Measurements from ENCODE around the gene NAA60.
"Not testable (repeated sequence)": the region's sequence is repeated elsewhere in the genome, so short reads cannot be mapped to it uniquely, and the experiment has no call there.

Gene NAA60

DNA sequence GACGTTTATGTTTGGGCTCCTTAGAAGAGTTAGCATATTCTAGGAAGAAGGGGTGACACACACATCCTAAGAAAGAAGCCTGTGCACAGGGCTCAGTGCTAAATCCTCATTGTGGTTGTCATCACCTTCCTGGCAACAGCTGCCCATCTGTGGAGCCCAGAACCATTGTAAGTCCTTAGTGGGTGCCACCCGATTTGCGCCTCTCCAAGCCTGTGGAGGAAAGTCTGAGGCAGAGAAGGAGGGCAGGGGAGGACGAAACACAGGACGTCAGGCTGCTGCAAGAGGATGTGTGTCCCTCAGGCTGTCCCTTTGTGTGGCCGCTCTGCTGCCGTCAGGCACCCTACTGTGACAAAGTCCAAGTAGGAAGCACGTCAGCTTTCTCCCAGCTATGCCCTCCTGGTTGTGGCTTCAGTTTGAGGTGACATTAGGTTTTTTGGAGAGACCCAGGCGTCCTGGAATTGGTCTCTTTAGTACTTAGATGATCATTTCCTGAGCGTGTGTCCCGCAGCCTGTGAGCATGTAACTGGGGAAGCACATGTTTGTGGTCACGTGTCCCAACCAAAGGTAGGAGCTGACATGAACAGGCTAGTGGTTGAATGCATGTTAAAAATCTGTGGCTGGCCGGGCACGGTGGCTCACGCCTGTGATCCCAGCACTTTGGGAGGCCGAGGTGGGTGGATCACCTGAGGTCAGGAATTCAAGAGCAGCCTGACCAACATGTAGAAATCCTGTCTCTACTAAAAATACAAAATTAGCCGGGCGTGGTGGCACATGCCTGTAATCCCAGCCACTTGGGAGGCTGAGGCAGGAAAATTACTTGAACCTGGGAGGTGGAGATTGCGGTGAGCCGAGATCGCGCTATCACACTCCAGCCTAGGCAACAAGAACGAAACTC is 68.1 kb downstream of the NAA60 start:
- no peak for DNase-seq (ENCODE audit: low spot score)

DNA sequence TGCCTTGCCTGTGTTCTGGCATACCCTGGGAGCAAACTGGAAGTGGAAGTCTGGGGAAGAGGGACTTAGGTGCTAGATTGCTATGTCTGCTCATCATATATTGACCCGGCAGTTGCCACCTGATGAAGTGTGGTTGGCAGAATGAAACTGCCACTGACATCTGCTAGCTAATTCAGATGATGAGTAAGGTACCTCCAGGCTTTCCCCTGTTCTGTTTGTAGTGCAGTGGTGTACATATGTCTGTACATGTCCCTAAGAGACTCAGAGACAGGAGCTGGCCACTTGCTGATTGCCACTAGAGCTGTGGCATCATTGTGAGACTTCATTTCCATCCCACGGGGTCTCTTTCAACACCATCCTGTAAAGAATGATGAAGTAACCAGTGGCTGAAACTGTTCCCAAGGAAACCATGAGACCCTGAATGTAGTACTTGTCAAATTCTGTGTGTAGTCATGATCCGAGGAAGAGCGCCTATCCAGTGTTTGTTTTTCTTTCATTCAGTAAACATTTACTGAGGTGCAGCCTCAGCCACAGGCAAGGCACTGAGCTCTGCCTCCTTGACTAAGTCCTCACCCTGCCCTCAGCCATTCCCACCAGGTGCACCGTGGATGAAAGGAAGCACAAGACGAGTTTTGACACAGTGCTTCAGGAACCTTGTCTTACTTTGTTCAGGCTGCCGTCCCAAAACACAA is 70.6 kb downstream of the NAA60 start:
- DNase-seq (ENCODE audit: low spot score), result no peak

DNA sequence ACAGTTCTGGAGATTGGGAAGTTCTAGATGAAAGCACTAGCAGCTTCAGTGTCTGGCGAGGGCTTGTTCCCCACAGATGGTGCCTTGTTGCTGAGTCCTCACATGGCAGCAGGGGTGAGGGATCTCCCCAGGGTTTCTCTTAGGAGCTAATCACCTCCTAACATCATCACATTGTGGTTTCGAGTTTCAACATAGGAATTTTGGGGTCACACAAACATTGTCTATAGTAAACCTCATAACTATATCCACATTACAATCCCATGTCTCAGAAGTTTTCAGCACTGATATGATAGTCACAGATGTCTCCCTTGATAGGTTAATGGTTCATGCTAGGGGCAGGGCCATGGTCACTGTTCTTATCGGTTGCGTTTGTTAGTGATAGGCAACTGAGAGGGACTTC is 71.1 kb downstream of the NAA60 start:
- no peak for DNase-seq (ENCODE audit: low spot score)

DNA sequence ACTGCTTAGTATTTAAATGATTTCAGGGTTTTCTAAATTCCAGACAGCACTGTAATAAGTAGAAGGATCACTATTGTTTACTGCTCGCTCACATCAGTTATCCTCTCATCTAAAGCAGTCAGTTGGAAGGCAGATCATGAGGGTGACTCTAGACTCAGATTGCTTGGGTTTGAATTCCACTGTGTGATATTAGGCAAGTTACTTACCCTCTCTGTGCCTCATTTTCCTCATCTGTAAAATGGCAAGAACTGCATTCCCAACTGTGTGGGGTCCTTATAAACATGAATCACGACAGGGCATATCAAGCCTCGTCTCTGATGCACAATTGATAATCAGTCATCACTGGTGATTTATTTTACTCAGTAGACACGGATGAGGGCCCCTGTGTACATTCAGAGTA is 72.4 kb downstream of the NAA60 start:
- no peak for DNase-seq (ENCODE audit: low spot score)

DNA sequence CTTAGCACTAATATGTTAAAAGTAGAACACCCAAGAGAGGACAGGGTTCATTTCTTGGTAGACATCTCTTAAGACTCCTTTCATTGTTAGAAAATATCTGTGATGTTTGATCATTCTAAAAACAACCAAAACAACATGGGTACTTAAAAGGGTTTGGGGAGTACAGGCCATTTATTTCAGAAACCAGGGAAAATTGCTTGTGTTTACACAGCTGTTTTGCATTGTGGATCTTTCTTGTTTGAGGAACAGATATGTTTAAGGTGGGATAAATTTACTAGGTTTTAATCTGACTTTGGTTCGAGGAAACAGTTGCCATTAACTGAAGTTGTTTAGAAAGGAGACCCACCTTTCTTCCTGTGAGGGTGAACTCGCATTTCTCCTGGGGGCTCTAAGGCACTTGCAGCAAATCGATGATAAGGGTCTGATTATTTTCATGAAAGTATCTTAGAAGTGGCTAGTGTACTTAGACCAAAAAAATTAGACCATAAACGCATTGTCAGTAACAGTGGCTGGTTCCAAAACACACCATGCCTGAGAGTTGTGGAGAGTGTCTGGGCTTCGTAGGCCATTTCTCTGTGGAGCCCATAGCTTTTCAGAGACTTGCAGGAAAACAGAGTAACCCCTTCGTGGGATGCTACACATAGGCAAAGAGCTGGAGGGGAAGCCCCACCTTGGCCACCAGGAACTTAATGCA is 75.0 kb downstream of the NAA60 start:
- DNase-seq (ENCODE audit: low spot score), result no peak

DNA sequence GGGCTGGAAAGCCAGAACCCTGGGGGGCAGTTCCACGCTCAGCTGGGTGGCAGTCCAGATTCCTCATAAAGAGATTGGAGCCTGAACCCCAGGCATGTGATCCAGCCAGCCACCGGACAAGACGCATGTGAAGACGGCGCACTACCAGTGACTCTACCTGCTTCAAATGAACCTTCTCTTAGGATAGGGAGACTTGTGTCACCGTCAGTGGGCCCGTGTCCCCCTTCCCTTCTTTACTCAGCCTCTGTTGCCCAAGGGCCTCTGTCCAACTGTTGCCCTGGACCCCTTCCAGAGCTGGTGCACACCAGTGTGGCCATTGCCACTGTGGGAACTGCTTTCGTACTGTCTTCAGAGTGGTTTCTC is 75.5 kb downstream of the NAA60 start:
- DNase-seq (ENCODE audit: low spot score), result no peak

DNA sequence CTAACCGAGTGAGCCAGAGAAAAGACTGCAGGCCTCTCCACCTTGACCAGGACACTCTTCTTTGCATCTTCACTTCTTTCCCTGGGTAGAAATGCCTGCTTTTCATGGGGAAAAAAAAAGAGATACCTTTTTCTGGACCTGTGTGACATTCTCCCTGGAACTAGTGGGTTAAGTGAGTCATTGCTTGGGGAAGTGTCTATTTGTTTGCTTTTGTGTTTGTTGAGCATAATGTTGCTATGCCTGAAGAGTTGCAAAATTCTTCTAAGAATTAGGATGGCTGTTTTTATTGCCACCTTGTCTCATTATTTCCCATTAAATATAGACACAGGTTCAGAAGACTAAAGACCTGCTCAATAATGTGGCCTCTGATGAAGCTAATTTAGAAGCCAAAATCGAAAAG is 76.1 kb downstream of the NAA60 start:
- no peak for DNase-seq (ENCODE audit: low spot score)

DNA sequence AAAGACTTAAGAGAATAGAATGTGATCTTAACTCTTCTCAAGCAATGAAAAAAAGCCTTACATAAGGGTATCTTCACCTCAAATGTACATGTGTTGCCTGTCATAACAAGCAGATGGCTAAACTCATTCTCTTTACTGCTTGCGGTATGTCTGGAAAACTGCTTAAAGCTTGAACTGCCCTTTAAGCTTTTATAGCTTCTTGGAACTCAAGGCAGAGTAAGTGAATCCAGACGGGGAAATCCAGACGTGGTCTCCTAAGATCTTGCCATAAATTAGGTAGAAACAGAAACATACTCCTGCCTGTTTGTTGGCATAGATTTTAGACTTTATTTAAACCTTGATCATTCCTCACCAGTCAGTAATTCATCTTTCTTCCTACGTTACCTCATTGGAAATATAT is 76.9 kb downstream of the NAA60 start:
- no peak for DNase-seq (ENCODE audit: low spot score)

DNA sequence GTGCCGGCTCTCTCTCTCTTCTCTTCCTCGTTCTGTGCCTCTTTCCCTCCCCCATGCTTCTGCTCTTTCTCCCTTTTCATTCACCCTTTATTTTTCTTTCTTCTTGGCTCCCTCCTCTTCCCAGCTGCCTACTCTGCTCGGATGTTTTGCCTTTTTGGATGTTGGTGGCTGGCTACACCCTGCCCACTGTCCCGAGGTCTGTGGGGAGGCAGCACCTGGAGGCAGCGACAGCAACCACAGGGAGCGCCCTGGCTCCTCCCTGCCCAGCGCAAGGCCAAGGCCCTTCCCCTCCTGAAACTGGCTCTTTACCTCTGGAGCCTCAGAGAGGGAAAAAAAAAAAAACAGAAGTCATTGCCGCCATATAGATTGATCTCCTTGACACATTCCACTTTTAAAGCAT is 77.4 kb downstream of the NAA60 start:
- DNase-seq (ENCODE audit: low spot score), result no peak

DNA sequence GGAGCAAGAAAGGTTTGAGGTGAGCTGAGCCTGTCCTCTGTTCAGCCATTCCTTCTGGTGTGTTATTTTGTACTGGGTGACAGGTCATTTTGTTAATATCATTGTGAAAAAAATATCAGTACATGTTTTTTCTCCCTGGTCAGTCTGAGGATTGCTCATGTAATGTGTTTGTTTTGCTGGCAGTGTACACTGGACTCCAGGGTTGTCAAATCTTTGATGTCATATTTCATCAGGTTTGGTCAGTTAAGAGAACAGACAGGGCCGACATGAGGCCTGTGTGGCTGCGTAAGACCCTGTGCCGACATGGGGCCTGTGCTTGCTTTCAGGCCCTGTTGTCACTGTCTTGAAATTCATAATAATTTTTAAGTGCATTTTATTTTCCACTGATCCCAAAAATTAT is 79.8 kb downstream of the NAA60 start:
- DNase-seq (ENCODE audit: low spot score), result no peak

DNA sequence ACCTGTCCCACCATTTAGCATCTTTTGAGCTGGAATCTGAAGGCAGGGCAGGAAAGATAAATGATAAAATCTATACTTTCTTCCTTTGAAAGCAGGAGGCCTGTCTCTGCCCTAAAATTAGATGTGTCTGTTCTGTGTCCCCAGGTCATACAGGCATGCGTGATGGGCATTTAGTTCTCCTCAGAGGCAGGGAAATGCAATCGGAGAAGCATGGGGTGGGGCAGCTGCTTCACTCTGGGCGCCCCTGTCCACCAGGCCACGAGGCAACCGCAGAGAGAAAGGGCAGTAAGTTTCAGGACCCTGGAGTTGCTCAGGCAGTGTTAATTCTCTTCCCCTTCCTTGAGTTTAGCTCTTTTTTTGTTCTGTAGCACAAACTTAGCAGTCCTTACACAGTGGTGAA is 82.5 kb downstream of the NAA60 start:
- DNase-seq (ENCODE audit: low spot score), result no peak

DNA sequence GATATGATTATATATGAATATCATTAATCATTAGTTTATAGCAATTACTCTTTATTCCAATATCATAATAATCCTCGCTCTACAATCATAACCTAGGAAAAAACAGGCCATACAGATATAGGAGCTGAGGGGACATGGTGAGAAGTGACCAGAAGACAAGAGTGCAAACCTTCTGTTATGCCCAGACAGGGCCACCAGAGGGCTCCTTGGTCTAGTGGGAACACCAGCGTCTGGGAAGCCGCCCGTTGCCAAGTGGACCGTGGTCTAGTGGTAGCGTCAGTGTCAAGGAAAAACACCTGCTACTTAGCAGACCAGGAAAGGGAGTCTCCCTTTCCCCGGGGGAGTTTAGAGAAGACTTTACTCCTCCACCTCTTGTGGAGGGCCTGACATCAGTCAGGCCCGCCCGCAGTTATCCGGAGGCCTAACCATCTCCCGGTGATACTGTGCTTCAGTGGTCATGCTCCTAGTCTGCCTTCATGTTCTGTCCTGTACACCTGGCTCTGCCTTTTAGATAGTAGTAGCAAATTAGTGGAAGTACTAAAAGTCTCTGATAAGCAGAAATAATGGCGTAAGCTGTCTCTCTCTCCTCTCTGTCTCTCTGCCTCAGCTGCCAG is 83.8 kb downstream of the NAA60 start:
- DNase-seq (ENCODE audit: low spot score), result not testable (repeated sequence)

DNA sequence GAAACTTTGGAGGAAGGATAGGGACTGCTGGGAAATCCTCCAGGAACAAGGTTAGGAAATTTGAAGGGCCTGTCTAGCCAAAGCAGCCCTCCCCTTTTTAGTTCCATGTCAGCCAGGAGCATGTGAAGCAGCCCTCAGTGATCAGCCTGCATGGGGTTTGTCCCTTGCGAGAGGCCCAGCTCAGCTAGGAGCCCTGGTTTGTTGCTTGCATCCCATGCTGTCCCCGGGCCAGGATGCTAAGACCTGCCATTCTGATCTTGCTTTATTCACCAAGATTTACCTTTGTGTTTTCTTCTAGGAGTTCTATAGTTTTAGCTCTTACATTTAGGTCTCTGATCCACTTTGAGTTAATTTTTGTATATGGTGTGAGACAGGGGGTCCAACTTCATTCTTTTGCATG is 84.9 kb downstream of the NAA60 start:
- no peak for DNase-seq (ENCODE audit: low spot score)

DNA sequence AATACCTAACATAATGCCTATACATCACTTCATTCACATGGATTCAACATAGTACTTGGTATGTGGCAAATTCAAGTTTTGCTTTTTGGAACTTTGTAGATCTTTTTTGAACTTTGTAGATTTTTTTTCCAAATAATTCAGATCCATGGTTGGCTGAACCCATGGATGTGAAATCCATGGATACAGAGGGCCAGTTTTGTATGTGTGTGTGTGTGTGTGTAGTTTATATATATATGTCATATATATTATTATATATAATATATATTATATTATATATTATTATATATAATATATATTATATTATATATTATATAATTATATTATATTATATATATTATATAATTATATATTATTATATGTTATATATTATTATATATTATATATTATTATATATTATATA is 85.7 kb downstream of the NAA60 start:
- DNase-seq (ENCODE audit: low spot score), result no peak

DNA sequence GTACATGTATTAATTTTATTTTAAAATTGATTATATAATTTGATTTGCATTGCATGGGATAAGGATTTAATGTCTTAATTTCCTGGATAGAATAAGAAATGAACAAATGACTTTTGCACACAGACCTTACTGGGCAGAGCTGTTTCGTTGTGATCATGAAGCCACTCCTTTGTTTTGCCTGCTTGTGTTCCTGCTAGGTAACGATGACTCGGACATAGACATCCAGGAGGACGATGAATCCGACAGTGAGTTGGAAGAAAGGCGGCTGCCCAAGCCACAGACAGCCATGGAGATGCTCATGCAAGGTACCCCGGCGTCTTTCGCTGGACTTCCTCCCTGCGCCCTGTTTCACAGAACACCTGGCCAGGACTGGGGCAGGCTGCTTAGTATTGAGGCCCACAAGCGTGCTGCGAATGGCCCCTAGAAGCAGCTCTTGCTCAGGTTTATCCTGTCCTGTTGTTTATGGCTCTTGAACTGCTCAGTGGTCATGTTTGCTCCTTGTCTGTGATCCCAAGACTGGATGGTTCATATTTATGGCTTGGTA is 87.0 kb downstream of the NAA60 start:
- DNase-seq (ENCODE audit: low spot score), result no peak

DNA sequence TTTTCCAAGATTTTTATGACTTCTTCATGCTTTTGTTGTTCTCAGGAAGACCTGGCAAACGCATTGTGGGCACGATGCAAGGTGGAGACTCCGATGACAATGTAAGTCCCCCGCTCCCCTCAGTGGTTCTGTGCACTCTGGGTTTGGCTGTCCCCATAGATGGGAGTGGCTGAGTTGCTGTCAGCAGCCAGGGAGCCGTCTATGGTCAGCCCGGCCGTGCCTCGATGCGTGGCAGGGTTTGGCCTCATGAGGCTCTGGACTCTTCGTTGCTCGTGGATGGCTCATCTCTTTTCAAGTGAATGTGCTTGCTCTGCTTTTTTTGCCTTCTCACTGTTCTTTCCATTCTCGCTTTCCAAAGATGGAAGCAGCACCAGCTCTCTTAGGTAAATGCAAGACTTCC is 89.3 kb downstream of the NAA60 start:
- no peak for DNase-seq (ENCODE audit: low spot score)

DNA sequence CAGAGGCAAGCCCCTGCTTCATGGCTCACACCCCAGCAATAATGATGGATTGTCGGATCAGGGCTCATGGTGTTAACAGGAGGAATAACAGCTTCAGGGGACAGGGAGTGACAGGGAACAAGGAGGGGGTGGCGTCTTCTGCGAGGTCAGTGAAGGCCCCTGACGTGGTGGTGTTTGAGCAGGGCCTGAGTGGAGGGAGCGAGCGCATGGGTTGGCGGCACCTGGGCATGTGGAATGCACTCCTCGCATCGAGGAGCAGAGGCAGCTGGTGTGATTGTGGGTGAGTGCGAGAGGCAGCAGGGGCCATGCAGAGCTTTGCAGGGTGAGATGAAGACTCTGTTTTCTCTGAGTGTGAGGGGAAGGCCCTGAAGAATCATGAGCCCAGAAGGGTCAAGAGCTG is 90.6 kb downstream of the NAA60 start:
- DNase-seq (ENCODE audit: low spot score), result no peak

DNA sequence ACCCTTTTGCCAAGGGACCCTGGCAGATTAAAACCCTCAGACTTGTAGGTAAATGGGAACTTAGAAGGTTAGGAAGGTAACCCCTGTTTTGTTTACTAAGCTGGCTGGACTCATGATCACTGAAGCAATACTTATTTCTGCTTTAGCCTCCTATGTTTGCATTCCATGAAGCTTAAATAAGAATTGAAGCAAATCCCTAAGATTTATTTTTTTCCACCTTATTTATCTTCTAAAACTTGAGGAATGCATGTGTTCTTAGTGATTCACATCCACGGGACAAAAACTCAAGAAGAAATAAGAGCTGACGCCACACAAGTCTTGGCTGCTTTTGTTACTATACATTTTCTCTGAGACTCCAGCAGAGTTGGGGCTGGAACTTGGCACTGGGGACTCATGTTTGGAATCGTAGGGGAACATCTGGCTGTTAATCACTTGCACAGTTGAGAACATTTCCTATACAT is 92.8 kb downstream of the NAA60 start:
- DNase-seq (ENCODE audit: low spot score), result no peak
